ENCODE measurements around the gene RANBP1. TPM values are rescaled to one million over a fixed set of nuclear protein-coding genes. Genes with fewer than 3 reads are reported as not detected.

The RANBP1 gene
- total and polyA plus RNA-seq, 2 of the 8 experiments (the other 6 are each of a cell fraction or from before 2014, with no cell fraction given), result 343 to 484 TPM

DNA sequence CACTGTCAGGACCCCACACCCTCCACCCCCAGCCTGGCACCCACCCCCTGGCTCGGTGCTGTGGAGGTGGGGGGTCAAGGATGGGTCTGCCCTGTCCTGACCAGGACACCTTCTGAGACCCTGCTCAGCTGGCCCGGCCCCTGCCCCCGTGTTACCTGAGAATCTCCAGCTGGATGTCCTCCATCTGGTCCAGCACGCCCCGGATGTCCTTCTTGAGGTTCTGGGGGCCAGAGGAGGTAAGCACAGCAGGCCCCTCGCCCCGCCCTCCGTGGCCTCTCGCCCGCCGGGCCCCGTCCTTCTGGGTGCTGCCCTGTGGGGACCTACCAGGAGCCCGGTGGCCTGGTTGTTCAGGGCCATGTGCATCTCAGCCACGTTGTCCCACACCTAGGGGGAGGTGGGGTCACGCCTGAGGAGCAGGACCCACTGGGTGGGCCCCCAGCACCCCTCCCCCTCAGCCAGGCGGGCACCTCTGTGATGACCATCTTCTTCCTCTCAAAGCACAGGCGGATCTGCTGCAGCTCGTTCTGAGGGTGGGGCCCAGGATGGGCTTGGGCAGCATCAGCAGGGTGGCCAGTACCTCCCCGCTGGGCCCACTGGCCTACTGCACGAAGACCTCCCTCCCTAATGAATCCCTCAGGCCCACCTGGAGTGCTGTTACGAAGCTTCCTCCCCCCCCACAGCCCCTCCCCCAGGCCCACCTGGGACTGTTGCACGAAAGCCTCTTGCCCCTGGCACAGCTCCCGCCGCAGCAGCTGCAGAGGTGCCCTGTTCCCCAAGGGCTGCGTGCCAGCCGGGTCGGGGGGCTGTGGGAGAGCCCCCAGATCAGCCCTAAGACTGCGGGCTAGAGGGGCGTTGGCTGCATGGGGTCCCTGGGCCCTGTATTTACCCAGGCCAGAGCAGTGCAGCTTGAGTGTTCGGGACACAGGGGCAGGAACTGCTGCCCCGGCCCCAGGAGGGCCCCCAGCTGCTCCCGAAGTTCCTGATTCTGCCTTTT lies 33.6 kb downstream of the RANBP1 start:
- H3K36me3 ChIP-seq (ENCODE audit: control insufficient read depth in 2 of 4, insufficient read depth in 4 of 4, low read length in 3 of 4), result no peaks in the 10 kb centered on the region
- WGBS, 2 experiments (ENCODE audit: extremely low coverage in 1 of 2, insufficient coverage in 1 of 2, insufficient read length in 1 of 2, insufficient replicate concordance in 2 of 2, low coverage in 1 of 2, low lambda C conversion rate in 2 of 2, missing lambda C conversion rate in 1 of 2), result 77% methylated on average over 19 of the region's 32 CpGs; no CpG with 5 or more reads in 1 of the 2 experiments

More for the DNA sequence above, 33.6 kb downstream of the RANBP1 start:
- H3K18ac ChIP-seq (ENCODE audit: extremely low read depth, low read length), result no peak overlapping the region
- H4K8ac ChIP-seq (ENCODE audit: extremely low read depth, insufficient read depth, low read length), result no peak overlapping the region
- DNase-seq (ENCODE audit: low read depth in 1 of 2, low spot score in 2 of 2), result no peak
- no peaks in the 10 kb centered on the region for H4K20me1 ChIP-seq (replicated peaks in 1 of 2; ENCODE audit: control insufficient read depth in 1 of 2, insufficient read depth in 2 of 2, low read length in 2 of 2)
- no peak overlapping the region for H2AK5ac ChIP-seq (ENCODE audit: low read depth, low read length)
- no peak overlapping the region for H3K9ac ChIP-seq (replicated peaks in 1 of 4; ENCODE audit: extremely low read depth in 1 of 4, low read depth in 3 of 4, low read length in 3 of 4)
- H2BK5ac ChIP-seq (ENCODE audit: low read depth, low read length), result no peak overlapping the region
- no peak overlapping the region for H3K14ac ChIP-seq (ENCODE audit: insufficient read length)
- H3K27ac ChIP-seq (ENCODE audit: low read depth, low read length), result no peak overlapping the region
- no peak overlapping the region for H2BK20ac ChIP-seq (ENCODE audit: low read length)
- ChIA-PET POLR2A (ENCODE audit: partially characterized antibody) (interaction anchor here (0.6 to 2.1 kb wide), 6 partner anchors 12 to 354 kb away, joined by 3 to 10 read pairs (median 3); no protein-coding TSS in a partner anchor), CTCF (ENCODE audit: partially characterized antibody) (interaction anchor here (0.5 kb wide), 1 partner anchor 141 kb away, joined by 3 read pairs; no protein-coding TSS in a partner anchor)
- H3K23ac ChIP-seq (ENCODE audit: insufficient read length), result no peak overlapping the region
- H2BK120ac ChIP-seq (replicated peaks; ENCODE audit: low read depth, low read length), result no peak overlapping the region
- H2BK12ac ChIP-seq (ENCODE audit: low read depth, low read length), result no peak overlapping the region
- no peak overlapping the region for H2BK15ac ChIP-seq (ENCODE audit: low read length)
- no peaks in the 10 kb centered on the region for H3K27me3 ChIP-seq (replicated peaks in 1 of 4; ENCODE audit: control insufficient read depth in 3 of 4, extremely low read depth in 1 of 4, insufficient read depth in 3 of 4, low read length in 3 of 4)
- H4K5ac ChIP-seq (ENCODE audit: insufficient read length, low read depth, low read length), result no peak overlapping the region
- no peaks in the 10 kb centered on the region for H3K79me1 ChIP-seq (ENCODE audit: low read depth, low read length)
- H3K56ac ChIP-seq (replicated peaks; ENCODE audit: insufficient read length, low read depth, low read length), result no peak overlapping the region
- H4K91ac ChIP-seq (replicated peaks; ENCODE audit: insufficient read length, low read length), result no peak overlapping the region
- no peaks in the 10 kb centered on the region for H3K23me2 ChIP-seq (ENCODE audit: low read depth, low read length)
- H2AFZ ChIP-seq (ENCODE audit: low read length), result no peak overlapping the region
- H3K4me3 ChIP-seq (ENCODE audit: extremely low read depth in 1 of 4, insufficient read depth in 2 of 4, low read depth in 3 of 4, low read length in 4 of 4), result no peak overlapping the region
- H3K4me1 ChIP-seq (replicated peaks in 1 of 4; ENCODE audit: control insufficient read depth in 3 of 4, insufficient read depth in 4 of 4, low read length in 3 of 4), result no peaks in the 10 kb centered on the region
- no peak overlapping the region for H3K4me2 ChIP-seq (ENCODE audit: insufficient read depth in 1 of 2, low read depth in 2 of 2, low read length in 2 of 2)
- H3K79me2 ChIP-seq (ENCODE audit: control insufficient read depth in 1 of 2, insufficient read depth in 2 of 2, low read length in 2 of 2), result no peaks in the 10 kb centered on the region
- H3K4ac ChIP-seq (replicated peaks; ENCODE audit: insufficient read length, low read depth, low read length), result no peak overlapping the region
- no peaks in the 10 kb centered on the region for H3K9me3 ChIP-seq (ENCODE audit: insufficient read depth in 2 of 2, low read depth in 1 of 2, low read length in 1 of 2)
- TF ChIP-seq FOSL1 (IDR thresholded peaks at IDR 0.05; ENCODE audit: insufficient read depth, low read depth, low read length) (no peak), CEBPB (IDR thresholded peaks at IDR 0.05; ENCODE audit: low read depth, low read length) (no peak), EZH2 (IDR thresholded peaks at IDR 0.05; ENCODE audit: low read depth, low read length, severe bottlenecking) (no peak), CBX8 (IDR thresholded peaks at IDR 0.05; ENCODE audit: borderline replicate concordance, low read depth, low read length) (no peak), CTBP2 (IDR thresholded peaks at IDR 0.05; ENCODE audit: borderline replicate concordance, insufficient read depth, insufficient read length, low read length) (no peak), HDAC6 (IDR thresholded peaks at IDR 0.05; ENCODE audit: low read depth, low read length) (no peak)
- no peak for FAIRE-seq

All from H1 (cell line).